ENCODE measurements around the gene GARNL3. TPM values are rescaled to one million over a fixed set of nuclear protein-coding genes. Genes with fewer than 3 reads are reported as not detected.

The GARNL3 gene
- total and polyA plus RNA-seq, 2 experiments from 2014 or later: 9.5 to 10.5 TPM

- TF ChIP-seq EZH2 (IDR thresholded peaks at IDR 0.05; ENCODE audit: borderline replicate concordance): no peak
- TF ChIP-seq CTCF (IDR thresholded peaks at IDR 0.05; ENCODE audit: poor library complexity): no peak
- TF ChIP-seq EZH2phosphoT487 (IDR thresholded peaks at IDR 0.05; ENCODE audit: low read depth, severe bottlenecking, unreplicated experiment): no peak
- DNase-seq (ENCODE audit: low spot score): no peak
- Histone ChIP-seq H3K4me1 (ENCODE audit: insufficient read depth) (peaks cover 5% of the 10 kb centered on the region), H3K36me3 (replicated peaks; ENCODE audit: insufficient read depth, low read depth) (no peaks in the 10 kb centered on the region), H2AFZ (no peak overlapping the region), H3K27ac (no peak overlapping the region), H3K79me2 (peaks cover 4% of the 10 kb centered on the region), H4K20me1 (ENCODE audit: insufficient read depth, poor library complexity, severe bottlenecking) (no peaks in the 10 kb centered on the region), H3K27me3 (no peaks in the 10 kb centered on the region), H3K9me3 (ENCODE audit: low read depth) (no peaks in the 10 kb centered on the region), H3K4me2 (no peak overlapping the region), H3K4me3 (no peak overlapping the region), H3K9me2 (replicated peaks; ENCODE audit: insufficient read depth) (no peaks in the 10 kb centered on the region)
- WGBS (ENCODE audit: low lambda C conversion rate, missing lambda C conversion rate): 70% methylated on average over 5 of the region's 5 CpGs
These were observed 28.8 kb downstream of the GARNL3 start for GRCh38 chr9:127293328-127293727.

- no peak for DNase-seq (ENCODE audit: low spot score)
- Histone ChIP-seq H3K9me3 (ENCODE audit: low read depth) (no peaks in the 10 kb centered on the region), H3K27ac (no peak overlapping the region), H3K27me3 (no peaks in the 10 kb centered on the region), H3K9me2 (replicated peaks; ENCODE audit: insufficient read depth) (no peaks in the 10 kb centered on the region), H3K4me3 (no peak overlapping the region), H3K4me2 (no peak overlapping the region), H2AFZ (no peak overlapping the region), H4K20me1 (ENCODE audit: insufficient read depth, poor library complexity, severe bottlenecking) (no peaks in the 10 kb centered on the region), H3K4me1 (ENCODE audit: insufficient read depth) (peaks cover 5% of the 10 kb centered on the region), H3K36me3 (replicated peaks; ENCODE audit: insufficient read depth, low read depth) (no peaks in the 10 kb centered on the region), H3K79me2 (peaks cover 4% of the 10 kb centered on the region)
- 50% methylated on average over 1 of the region's 1 CpG for WGBS (ENCODE audit: low lambda C conversion rate, missing lambda C conversion rate)
- TF ChIP-seq EZH2phosphoT487 (IDR thresholded peaks at IDR 0.05; ENCODE audit: low read depth, severe bottlenecking, unreplicated experiment) (no peak), EZH2 (IDR thresholded peaks at IDR 0.05; ENCODE audit: borderline replicate concordance) (no peak), CTCF (IDR thresholded peaks at IDR 0.05; ENCODE audit: poor library complexity) (no peak)
These were observed 29.2 kb downstream of the GARNL3 start for GRCh38 chr9:127293767-127294166.

GRCh38 chr9:127295005-127295404, 30.4 kb downstream of the GARNL3 start:
- Histone ChIP-seq H2AFZ (no peak overlapping the region), H3K27me3 (no peaks in the 10 kb centered on the region), H3K36me3 (replicated peaks; ENCODE audit: insufficient read depth, low read depth) (no peaks in the 10 kb centered on the region), H3K4me3 (no peak overlapping the region), H3K27ac (no peak overlapping the region), H3K9me2 (replicated peaks; ENCODE audit: insufficient read depth) (no peaks in the 10 kb centered on the region), H3K4me1 (ENCODE audit: insufficient read depth) (peaks cover 5% of the 10 kb centered on the region), H3K4me2 (no peak overlapping the region), H3K79me2 (peaks cover 2% of the 10 kb centered on the region), H4K20me1 (ENCODE audit: insufficient read depth, poor library complexity, severe bottlenecking) (no peaks in the 10 kb centered on the region), H3K9me3 (ENCODE audit: low read depth) (no peaks in the 10 kb centered on the region)
- 89% methylated on average over 1 of the region's 1 CpG for WGBS (ENCODE audit: low lambda C conversion rate, missing lambda C conversion rate)
- DNase-seq (ENCODE audit: low spot score): no peak
- no peak for TF ChIP-seq EZH2phosphoT487 (IDR thresholded peaks at IDR 0.05; ENCODE audit: low read depth, severe bottlenecking, unreplicated experiment)

- DNase-seq (ENCODE audit: low spot score): no peak
- no peaks in the 10 kb centered on the region for H3K9me2 ChIP-seq (replicated peaks; ENCODE audit: insufficient read depth)
- TF ChIP-seq EZH2 (IDR thresholded peaks at IDR 0.05; ENCODE audit: borderline replicate concordance) (no peak), CTCF (IDR thresholded peaks at IDR 0.05; ENCODE audit: poor library complexity) (no peak), EZH2phosphoT487 (IDR thresholded peaks at IDR 0.05; ENCODE audit: low read depth, severe bottlenecking, unreplicated experiment) (no peak)
- no peaks in the 10 kb centered on the region for H3K79me2 ChIP-seq
- no peaks in the 10 kb centered on the region for H3K27me3 ChIP-seq
- H4K20me1 ChIP-seq (ENCODE audit: insufficient read depth, poor library complexity, severe bottlenecking): no peaks in the 10 kb centered on the region
- no peak overlapping the region for H3K27ac ChIP-seq
- no peaks in the 10 kb centered on the region for H3K9me3 ChIP-seq (ENCODE audit: low read depth)
- no peak overlapping the region for H3K4me3 ChIP-seq
- H3K36me3 ChIP-seq (replicated peaks; ENCODE audit: insufficient read depth, low read depth): no peaks in the 10 kb centered on the region
- H3K4me1 ChIP-seq (ENCODE audit: insufficient read depth): peaks cover 10% of the 10 kb centered on the region
- WGBS (ENCODE audit: low lambda C conversion rate, missing lambda C conversion rate): 92% methylated on average over 3 of the region's 3 CpGs
- H3K4me2 ChIP-seq: no peak overlapping the region
- H2AFZ ChIP-seq: no peak overlapping the region
These were observed 36.4 kb downstream of the GARNL3 start for GRCh38 chr9:127300886-127301447.

Measured in hepatocyte (in vitro differentiated cells).